ENCODE measurements around the gene HYAL2.

DNA sequence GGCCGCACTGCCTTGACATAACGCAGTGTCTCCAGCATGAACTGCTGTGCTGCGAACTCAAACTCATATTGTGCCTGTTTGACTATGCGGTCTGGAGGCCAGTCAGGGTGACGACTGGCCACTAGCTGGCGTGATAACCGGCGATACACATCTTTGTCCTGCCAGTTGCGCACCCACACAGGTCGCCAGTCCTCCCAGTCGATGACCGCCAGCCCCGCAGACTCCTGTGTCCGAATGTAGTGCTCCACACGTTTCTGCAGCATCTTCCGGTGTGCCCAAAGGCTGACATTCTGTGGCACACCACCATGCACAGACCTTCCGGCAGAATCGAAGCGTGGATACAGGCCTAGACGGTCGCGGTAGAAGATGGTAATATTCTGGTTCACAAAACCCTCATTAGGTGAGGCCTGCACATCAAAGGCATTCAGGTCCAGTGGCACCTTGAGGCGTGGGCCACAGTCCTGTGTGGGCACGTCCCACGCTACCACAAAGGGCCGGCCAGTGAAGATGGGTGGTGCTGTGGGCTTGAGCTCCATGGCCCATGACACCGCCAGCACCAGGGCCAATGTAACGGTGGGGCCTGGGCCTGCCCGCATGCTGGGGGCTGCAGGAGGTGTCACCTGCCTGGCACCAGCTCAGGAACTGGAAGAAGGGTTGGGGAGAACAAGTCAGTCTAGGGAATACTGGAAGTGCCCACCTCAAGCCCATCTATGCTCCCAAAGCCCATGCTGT, 2.5 kb downstream of the HYAL2 start:
- TF ChIP-seq CREB5 (CRISPR knock-in tag; IDR thresholded peaks at IDR 0.05; ENCODE audit: low read depth) (no peak), ARNTL (CRISPR knock-in tag; IDR thresholded peaks at IDR 0.05; ENCODE audit: borderline replicate concordance, low read depth) (no peak), TOX (CRISPR knock-in tag; IDR thresholded peaks at IDR 0.05; ENCODE audit: borderline replicate concordance) (no peak), ZNF565 (CRISPR knock-in tag; conservative IDR thresholded peaks at IDR 0.05; ENCODE audit: low read depth) (no peak), ZNF8 (CRISPR knock-in tag; IDR thresholded peaks at IDR 0.05) (no peak)

All from SK-N-SH treated with all-trans-retinoic acid at 6 μM for 48 hours (cell line).